NCI-H2227 treated with DMSO at 0.1 percent for 48 hours (cell line): ENCODE measurements around the gene RNLS.

Experiments used
- DNase-seq: peaks from one replicate; lab custom pipeline; 2025; lab: John Stamatoyannopoulos, UW

Gene RNLS

GRCh38 chr10:88474884-88475844 is 108.0 kb downstream of the RNLS start:
- DNase-seq: no peak

GRCh38 chr10:88473989-88474883 is 108.9 kb downstream of the RNLS start:
- DNase-seq: no peak

DNA sequence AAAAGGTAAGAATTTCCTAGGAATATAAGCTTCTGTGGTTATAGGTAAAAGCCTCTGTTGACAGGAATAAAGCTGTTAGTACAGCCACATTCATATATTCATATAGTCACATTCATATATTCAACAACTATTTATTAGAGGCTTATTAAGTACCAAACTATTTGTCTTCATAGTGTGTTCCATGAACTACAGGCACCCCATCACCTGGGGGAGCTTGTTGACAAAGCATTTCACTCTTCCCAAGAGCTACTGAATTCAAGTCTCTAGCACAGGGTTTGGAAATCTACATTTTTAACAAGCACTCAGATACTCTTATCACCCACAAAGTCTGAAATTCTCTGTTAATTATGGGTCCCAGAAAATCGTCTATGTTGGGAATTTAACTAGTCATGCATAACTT is 110.6 kb downstream of the RNLS start:
- DNase-seq: no peak

DNA sequence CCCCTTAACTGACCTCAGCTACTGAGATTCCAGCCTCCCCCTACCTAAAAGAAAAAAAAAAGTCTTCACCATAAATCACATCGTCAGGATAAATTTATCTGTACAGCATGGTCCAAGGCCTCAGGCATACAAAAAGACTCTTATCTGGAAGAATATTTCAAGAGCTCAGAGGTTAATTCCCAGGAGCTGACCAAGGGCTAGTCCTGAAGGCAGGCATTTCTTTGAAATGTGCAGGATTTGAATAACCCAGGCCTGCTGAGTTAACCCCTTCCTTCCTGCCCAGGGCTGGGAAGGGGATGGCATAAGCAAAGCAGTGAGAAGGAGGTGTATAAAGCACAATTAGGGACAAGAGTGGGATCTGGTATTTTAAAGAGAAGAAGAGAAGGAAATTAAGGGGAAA is 111.2 kb downstream of the RNLS start:
- DNase-seq: no peak

DNA sequence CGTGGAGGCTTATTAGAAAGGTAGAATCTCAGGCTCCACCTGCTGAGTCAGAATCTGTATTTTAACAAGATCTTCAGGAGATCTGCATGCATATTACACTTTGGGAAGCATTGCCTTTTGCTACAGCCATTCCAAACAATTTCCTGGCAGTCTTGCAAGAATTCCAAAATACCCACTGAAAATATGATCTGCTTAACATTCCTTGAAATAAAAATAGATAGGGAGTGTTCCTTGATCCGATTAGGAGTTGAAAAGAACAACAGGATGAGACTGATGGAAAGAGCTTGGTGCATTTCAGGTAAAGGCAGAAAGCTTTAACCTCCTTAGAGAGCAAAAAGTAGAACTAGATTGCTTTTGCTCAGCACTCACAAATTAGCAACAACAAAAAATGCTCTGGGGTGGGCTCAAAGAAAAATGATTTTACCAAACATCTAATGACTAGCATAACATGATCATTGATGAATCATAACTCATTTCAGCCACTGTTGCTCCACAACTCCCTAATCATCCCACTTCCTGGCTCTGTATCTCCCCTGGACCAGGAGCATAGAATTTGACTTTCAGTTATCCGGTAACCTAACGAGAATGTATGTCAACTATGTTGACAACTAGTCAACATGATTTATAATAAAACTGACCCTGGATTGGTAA is 115.2 kb downstream of the RNLS start:
- no peak for DNase-seq

GRCh38 chr10:88466786-88467185 is 116.3 kb downstream of the RNLS start:
- DNase-seq: no peak

GRCh38 chr10:88465765-88466164 is 117.4 kb downstream of the RNLS start:
- DNase-seq: no peak

- no peak for DNase-seq
These were observed 119.3 kb downstream of the RNLS start for GRCh38 chr10:88463811-88464210.

DNA sequence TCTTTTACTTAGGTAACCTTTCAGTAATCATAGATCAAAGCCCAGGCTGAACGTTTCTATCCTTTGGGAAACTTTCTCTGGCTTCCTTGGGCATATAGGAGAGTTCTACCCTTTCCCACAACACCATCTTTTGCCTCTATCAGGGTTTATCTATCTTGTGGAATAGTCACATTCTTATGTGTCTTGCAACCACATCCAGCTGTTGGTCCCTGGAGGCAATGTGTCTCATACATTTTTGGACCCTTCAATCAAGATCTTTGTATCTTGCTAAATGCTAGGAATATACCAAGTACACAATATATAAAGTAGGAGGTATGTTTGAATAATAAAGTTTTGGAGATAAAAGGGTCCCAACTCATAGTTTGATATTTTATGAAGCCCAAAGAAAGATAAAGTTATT is 121.7 kb downstream of the RNLS start:
- no peak for DNase-seq

GRCh38 chr10:88459530-88459929 is 123.6 kb downstream of the RNLS start:
- DNase-seq: no peak

DNA sequence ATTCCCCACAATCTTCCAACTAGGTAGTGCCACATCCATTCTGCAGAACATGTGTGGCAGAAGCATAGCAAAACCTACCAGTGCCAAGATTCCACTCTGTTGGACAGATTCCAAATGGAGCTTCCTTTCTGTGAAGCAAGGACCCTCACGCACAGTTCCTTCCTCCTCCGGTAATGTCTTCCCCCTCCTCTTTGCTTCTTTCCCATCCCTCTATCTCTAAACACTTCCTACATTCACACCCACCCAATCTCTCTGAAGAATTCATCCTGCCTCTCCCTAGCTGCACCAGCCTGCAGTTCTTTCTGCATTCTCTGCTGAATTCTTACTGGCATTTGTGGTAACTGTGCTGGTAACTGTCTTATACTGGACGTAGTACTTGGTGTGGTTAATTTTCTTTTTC is 124.9 kb downstream of the RNLS start:
- no peak for DNase-seq

DNA sequence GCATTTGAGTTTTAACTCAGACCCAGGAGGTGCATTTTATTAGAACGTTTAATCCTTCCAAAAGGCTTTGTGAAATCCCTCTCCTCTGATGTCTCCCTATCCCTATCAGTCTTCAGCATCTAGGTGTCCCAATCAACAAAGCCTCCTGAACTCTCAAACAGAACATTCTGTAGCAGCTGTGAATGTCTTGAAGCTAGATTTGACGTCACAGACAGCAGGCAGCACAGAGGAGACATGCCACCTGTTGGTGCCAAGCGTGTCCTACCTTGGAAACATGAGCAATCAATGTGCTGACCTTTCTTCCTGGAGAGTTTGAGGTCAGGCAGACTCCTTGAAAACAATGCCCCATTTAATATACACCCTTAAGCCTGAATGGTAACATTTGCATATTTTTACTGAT is 125.5 kb downstream of the RNLS start:
- DNase-seq: no peak

DNA sequence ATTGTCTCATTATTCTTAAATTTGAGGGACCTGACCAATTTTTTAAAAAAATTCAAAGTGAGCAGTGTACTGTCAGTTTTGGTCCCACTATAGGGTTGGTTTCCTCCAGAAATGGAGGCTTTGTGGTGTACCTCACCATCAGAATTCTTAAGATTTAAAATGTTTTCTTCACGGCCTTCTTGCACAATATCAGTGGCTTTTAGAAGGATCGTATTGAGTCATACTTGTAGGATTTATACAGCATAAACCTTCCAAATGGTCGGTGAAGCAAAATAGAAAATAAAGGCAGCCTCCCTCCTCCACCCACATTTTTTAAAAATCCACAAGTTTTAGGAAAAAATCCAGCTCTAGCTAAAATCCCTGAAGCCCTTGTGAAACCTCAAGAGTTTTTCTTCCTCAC is 126.4 kb downstream of the RNLS start:
- no peak for DNase-seq

GRCh38 chr10:88455831-88456230 is 127.3 kb downstream of the RNLS start:
- DNase-seq: no peak

DNA sequence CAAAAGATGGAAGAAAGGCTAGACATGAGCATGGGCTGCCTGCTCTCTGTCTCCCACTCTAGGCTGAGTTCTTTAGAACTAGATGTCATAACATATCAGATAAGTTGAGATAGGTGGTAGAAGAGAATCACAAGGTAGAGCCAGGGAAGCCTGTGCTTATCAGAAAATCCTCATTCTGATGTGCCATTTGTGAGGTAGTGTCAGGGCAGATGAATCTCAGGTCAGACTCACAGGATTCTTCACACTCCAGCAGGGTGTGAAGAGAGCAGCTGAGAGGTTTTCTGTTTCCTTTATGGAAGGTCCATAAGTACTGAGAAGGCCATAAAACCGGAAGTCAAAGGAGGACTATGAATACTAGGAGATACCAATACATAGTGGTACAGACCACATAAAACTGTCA is 132.9 kb downstream of the RNLS start:
- no peak for DNase-seq

DNA sequence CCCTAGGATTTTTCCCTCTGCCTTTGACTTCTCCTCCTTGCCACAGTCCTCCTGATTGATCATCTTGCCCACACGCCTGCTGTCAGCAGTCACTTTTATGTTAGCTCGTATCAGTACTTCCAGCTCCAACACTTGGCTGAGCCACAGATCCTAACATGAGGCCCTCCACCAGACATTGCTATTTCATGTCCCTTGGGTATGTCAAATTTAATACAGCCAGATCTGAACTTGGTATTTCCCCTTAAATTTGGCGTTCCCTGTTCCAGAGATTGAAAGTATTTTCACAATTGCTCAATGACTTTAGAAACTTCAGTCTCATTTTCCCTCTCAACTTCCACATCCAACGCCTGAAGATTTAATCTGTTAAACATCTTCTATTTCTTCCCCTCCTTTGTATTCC is 140.4 kb downstream of the RNLS start:
- DNase-seq: no peak

DNA sequence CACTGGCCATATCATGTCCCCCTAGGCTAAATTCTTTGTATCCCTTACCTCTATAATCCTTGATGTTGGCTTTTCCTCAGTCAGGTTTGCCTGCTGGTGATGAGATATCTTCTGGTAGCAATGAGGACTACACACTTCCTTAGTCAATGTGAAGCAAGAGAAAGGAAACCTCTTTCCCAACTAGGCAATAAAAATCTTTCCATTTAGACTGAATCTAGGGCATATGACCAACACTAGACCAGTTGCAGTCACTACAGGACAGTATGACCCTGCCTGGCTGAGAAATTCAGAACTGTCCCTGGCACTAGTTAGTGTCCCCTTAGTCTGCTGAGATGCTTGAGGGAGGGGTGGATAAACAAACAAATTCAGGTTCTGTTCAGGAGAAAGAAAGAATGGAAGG is 142.6 kb downstream of the RNLS start:
- DNase-seq: no peak

DNA sequence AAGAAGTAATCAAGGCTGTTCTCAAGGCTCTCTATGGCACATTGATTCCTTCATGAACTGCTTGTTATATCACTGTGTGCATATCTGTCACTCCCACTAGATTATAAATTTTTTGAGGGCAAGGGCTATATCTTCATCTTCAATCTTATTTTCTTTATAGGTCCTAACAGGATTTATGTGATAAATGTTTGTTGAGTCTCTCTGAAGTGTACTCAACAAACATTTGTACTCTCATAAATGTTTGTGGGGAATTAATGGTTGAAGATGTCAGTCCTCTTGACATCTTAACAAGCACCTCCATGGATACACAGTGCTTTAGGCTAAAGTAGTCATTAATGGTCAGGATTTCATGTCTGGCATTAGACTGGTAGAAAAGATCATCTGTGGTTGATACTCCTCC is 143.2 kb downstream of the RNLS start:
- peak; percentile 15 for DNase-seq

DNA sequence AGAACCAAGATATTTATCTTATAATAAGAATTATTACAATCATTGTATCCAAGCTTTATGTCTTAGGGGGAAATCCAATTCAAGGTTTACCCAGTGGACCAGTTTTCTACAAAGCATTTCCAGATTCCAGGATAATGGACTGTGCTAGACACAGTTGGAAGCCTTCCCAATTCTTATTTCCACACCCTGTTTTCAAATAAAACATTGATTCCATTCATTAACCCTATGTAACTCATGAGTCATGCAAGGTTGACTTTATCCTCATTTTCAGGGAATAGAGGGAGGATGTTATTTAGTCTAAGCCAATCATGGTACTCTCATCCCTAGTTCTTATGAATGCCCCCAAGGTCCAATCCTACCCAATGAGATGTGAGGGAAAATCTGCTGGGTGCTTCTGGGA is 145.7 kb downstream of the RNLS start:
- DNase-seq: no peak

- DNase-seq: no peak
These were observed 149.4 kb downstream of the RNLS start for GRCh38 chr10:88433565-88434186.

DNA sequence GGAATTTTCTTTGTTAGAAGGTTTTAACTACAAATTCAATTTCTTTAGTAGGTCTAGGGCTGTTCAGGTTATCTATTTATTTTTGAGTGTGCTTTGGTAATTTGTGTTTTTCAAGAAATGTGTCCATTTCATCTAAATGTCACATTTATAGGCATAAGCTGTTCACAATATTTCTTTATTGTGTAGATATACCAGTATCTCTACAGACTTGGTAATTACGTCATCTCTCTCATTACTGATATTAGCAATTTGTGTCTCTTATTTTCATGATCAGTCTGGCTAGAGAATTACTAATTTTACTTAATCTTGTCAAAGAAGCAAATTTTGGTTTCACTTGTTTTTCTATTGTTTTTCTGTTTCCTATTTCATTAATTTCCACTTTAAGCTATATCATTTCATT is 152.0 kb downstream of the RNLS start:
- DNase-seq: no peak

DNA sequence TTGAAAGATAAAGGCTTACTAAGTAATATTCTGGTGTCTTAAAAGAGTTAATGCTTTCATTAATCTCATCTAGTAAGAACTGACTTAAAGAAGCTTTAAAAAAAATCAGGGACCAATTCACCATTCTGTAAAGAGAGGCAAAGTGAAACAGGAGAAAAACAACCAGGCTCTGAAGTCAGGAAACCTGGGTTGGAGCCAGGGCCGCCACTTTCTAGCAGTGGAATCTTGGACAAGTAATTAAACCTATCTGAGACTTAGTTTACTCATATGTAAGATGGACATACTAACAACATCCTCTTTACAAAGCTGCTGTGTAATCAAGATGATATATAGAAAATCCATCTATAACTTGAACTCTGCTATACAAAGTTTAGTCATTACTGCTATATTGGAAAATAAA is 154.1 kb downstream of the RNLS start:
- DNase-seq: no peak
